Lung (tissue), 12 donors: ENCODE data around the gene MEA1. TPM values are rescaled to one million over a fixed set of nuclear protein-coding genes. Genes with fewer than 3 reads are reported as not detected.

Experiments
- ATAC-seq: fragments of 200-7000 bp; cut with Tn5 transposase; one replicate; pipeline ENCODE4 v1.9.1; 2020; ENCODE audit warnings: moderate number of reproducible peaks; ENCODE audit not compliant: insufficient read depth, low FRiP score
- DNase-seq, 3 donors: peaks; one replicate each; pipeline ENCODE4 v3.0.0-alpha.2; 2013 to 2017
- H3K27ac ChIP-seq, 2 donors: one replicate each; pipeline ENCODE4 v1.5.1; 2013; ENCODE audit warnings: mild to moderate bottlenecking in 2 of 2, moderate library complexity in 2 of 2, control low read depth in 1 of 2, inconsistent platforms in 1 of 2, low read depth in 1 of 2, low read length in 1 of 2
- H3K27me3 ChIP-seq, 3 donors: one replicate each; pipeline ENCODE4 v1.5.1; 2013; ENCODE audit warnings: low read length in 2 of 3; ENCODE audit not compliant: control insufficient read depth in 3 of 3, insufficient read depth in 3 of 3
- H3K36me3 ChIP-seq, 4 donors: one replicate each; pipeline ENCODE4 v1.5.1; 2013; ENCODE audit warnings: low read length in 4 of 4, mild to moderate bottlenecking in 1 of 4, moderate library complexity in 1 of 4; ENCODE audit not compliant: control insufficient read depth in 4 of 4, insufficient read depth in 4 of 4
- H3K4me1 ChIP-seq, 5 donors: one replicate each; pipeline ENCODE4 v1.5.1; 2013; ENCODE audit warnings: low read length in 5 of 5, mild to moderate bottlenecking in 2 of 5, moderate library complexity in 1 of 5; ENCODE audit not compliant: control insufficient read depth in 5 of 5, insufficient read depth in 5 of 5
- H3K4me3 ChIP-seq: one replicate; pipeline ENCODE4 v1.5.1; 2013; ENCODE audit warnings: mild to moderate bottlenecking, control low read depth, moderate library complexity
- H3K9ac ChIP-seq, 2 donors: one replicate each; pipeline ENCODE4 v1.5.1; 2013; ENCODE audit warnings: low read length in 2 of 2, control low read depth in 1 of 2; ENCODE audit not compliant: insufficient read depth in 1 of 2
- H3K9me3 ChIP-seq, 4 donors: one replicate each; pipeline ENCODE4 v1.5.1; 2013; ENCODE audit warnings: low read length in 3 of 4, mild to moderate bottlenecking in 1 of 4, moderate library complexity in 1 of 4; ENCODE audit not compliant: control insufficient read depth in 4 of 4, insufficient read depth in 3 of 4
- CTCF ChIP-seq: IDR thresholded peaks from 2 replicates; pipeline ENCODE4 v1.5.1; 2012; ENCODE audit warnings: mild to moderate bottlenecking; ENCODE audit errors: control extremely low read depth, extremely low read depth
- WGBS, 2 donors: extraction: QIAGEN DNeasy Blood & Tissue Kit; methylation state at CpG; one replicate each; pipeline ENCODE4 v1.1.7; 2013; 5-methylcytosine and 5-hydroxymethylcytosine counted together
- polyA plus RNA-seq, 2 donors: library from polyadenylated mRNA; stranded (reverse); fragments of 200-250 nt; gene quantifications; one replicate each; pipeline ENCODE4 v1.2.1, GENCODE V29; 2013
- total RNA-seq, 2 donors: library from RNA; depleted of rRNA in 1 of 2; stranded (reverse); fragments of >200 nt in 1 of 2; gene quantifications; one replicate each; pipeline ENCODE4 v1.2.1, GENCODE V29; 2014 to 2021
- donor health status: control.
- donor health status: control.
- donor health status: Bipolar disorder and iron deficiency.
- donor health status: healthy.
- donor health status: DM: yes; HTN: yes; CAD: no.

The MEA1 gene
- total and polyA plus RNA-seq, 4 donors, result 32.5 to 113 (median 55.2) TPM

DNA sequence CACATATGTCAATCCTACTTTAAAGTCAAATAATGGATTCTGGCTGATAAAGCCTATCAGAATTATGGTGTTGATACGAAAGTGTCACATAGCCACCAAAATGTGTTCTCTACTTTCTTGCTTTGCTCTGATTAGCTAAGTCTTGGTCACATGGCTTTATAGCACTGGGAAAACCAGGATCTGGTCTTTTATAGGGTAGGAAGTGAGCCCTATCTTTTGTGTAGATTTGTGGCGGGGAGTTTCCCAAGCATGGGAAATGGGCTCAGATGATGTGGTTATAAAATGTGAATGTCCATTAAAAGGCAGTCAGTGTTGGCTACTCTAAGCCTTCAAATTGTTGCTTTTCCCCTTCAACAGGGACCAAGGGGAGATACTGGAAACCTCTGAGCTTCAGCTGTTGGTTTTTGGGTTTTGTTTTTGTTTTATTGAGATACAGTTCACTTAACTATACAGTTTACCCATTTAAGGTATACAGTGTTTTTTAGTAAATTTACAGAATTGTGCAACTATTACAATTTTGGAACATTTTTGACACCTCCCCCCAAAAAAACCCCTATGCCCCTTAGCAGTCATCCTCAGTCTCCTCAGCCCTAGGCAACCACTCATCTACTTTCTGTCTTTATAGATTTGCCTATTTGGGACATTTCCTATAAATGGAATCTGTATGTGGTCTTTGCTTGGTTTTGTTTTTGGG is 19.9 kb upstream of the MEA1 start:
- no peak for ATAC-seq
- 85 to 89% methylated on average over 2 of the region's 2 CpGs for whole genome bisulfite sequencing, 2 donors
- TF ChIP-seq CTCF, result no peak
- Histone ChIP-seq H3K4me1 (no peaks in the 10 kb centered on the region), H3K36me3 (peaks cover 24 to 49% (median 34%) of the 10 kb centered on the region in 4 donors), H3K9me3 (no peaks in the 10 kb centered on the region), H3K4me3 (no peak overlapping the region), H3K27me3 (no peaks in the 10 kb centered on the region), H3K27ac (no peak overlapping the region), H3K9ac (no peak overlapping the region)
- DNase-seq, result no peak

DNA sequence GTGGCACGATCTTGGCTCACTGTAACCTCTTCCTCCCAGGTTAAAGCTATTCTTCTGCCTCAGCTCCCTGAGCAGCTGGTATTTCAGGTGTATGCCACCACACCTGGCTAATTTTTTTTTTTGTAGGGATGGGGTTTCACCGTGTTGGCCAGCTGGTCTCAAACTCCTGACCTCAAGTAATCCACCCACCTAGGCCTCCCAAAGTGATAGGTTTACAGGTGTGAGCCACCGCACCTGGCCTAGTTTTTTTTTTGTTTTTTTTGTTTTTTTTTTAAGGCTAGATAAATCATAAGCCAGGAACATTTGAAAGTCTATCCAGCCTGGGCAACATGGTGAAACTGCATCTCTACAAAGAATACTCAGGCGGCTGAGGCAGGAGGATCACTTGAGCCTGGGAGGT is 18.6 kb upstream of the MEA1 start:
- peaks cover 27 to 46% (median 30%) of the 10 kb centered on the region in 4 donors for H3K36me3 ChIP-seq
- no peak for DNase-seq
- TF ChIP-seq CTCF, result no peak

GRCh38 chr6:43029120-43029519 is 15.4 kb upstream of the MEA1 start:
- no peak overlapping the region for H3K4me3 ChIP-seq
- WGBS, 2 donors, result 92 to 97% methylated on average over 9 of the region's 9 CpGs
- no peaks in the 10 kb centered on the region for H3K27me3 ChIP-seq
- TF ChIP-seq CTCF, result no peak
- H3K4me1 ChIP-seq, result no peaks in the 10 kb centered on the region
- H3K27ac ChIP-seq, result no peak overlapping the region
- ATAC-seq (no peak), DNase-seq (no peak)
- peaks cover 20 to 46% (median 44%) of the 10 kb centered on the region in 4 donors for H3K36me3 ChIP-seq
- H3K9ac ChIP-seq, result no peak overlapping the region
- H3K9me3 ChIP-seq, result no peaks in the 10 kb centered on the region

More for the DNA sequence above, 18.6 kb upstream of the MEA1 start:
- Histone ChIP-seq H3K9me3 (no peaks in the 10 kb centered on the region), H3K4me3 (no peak overlapping the region), H3K4me1 (no peaks in the 10 kb centered on the region), H3K27ac (no peak overlapping the region), H3K9ac (no peak overlapping the region), H3K27me3 (no peaks in the 10 kb centered on the region)
- no peak for ATAC-seq
- WGBS, 2 donors, result 93 to 99% methylated on average over 4 of the region's 4 CpGs
